HFFc6 (cell line): ENCODE data around the gene KLF5. TPM values are rescaled to one million over a fixed set of nuclear protein-coding genes. Genes with fewer than 3 reads are reported as not detected.

Source experiments
- DNase-seq: peaks from one replicate; pipeline ENCODE4 v3.0.0-alpha.2; 2018
- H3K27ac Mint-ChIP-seq: 2 replicates; pipeline ENCODE4 v1.8.0; 2020; ENCODE audit warnings: mild to moderate bottlenecking, mixed read lengths
- H3K27me3 Mint-ChIP-seq: 2 replicates; pipeline ENCODE4 v1.8.0; 2021; ENCODE audit warnings: mild to moderate bottlenecking, moderate library complexity, mixed read lengths; ENCODE audit not compliant: insufficient read depth
- H3K36me3 Mint-ChIP-seq: 2 replicates; pipeline ENCODE4 v1.8.0; 2021; ENCODE audit warnings: low read depth, mixed read lengths
- H3K4me1 Mint-ChIP-seq: 2 replicates; pipeline ENCODE4 v1.8.0; 2020; ENCODE audit warnings: low read depth, mixed read lengths
- H3K4me3 Mint-ChIP-seq: 2 replicates; pipeline ENCODE4 v1.8.0; 2020; ENCODE audit warnings: mild to moderate bottlenecking, moderate library complexity, mixed read lengths
- H3K9me3 Mint-ChIP-seq: 2 replicates; pipeline ENCODE4 v1.8.0; 2020; ENCODE audit warnings: mild to moderate bottlenecking, mixed read lengths
- CTCF ChIP-seq: fragments of 200-600 bp; sonication (generic); IDR thresholded peaks from 2 replicates; pipeline ENCODE4 v1.5.0; 2021; ENCODE audit warnings: antibody characterized with exemption, mild to moderate bottlenecking
- total RNA-seq, 6 experiments: library from RNA; stranded (reverse); fragmentation: NEBNext Ultra II Directional; extraction: Animal tissue kit (Norgen Biotek cat#: 25700); gene quantifications; 2 replicates in 1 of 6; 3 replicates in 5 of 6; pipeline ENCODE4 v1.2.3, GENCODE V29; 2021

The KLF5 gene
- total RNA-seq, 6 experiments from 2014 or later, result 20.3 to 37.1 (median 28.5) TPM

- H3K27ac Mint-ChIP-seq, result no peak overlapping the region
- no peak overlapping the region for H3K4me3 Mint-ChIP-seq
- no peaks in the 10 kb centered on the region for H3K27me3 Mint-ChIP-seq
- TF ChIP-seq CTCF, result no peak
- H3K9me3 Mint-ChIP-seq, result no peaks in the 10 kb centered on the region
- peaks cover 11% of the 10 kb centered on the region for H3K4me1 Mint-ChIP-seq
- no peaks in the 10 kb centered on the region for H3K36me3 Mint-ChIP-seq
- DNase-seq, result no peak
These were observed 42.7 kb downstream of the KLF5 start for GRCh38 chr13:73101351-73102007.

GRCh38 chr13:73103238-73103637 lies 44.4 kb downstream of the KLF5 start:
- no peaks in the 10 kb centered on the region for H3K36me3 Mint-ChIP-seq
- no peak overlapping the region for H3K4me3 Mint-ChIP-seq
- H3K9me3 Mint-ChIP-seq, result no peaks in the 10 kb centered on the region
- no peak for TF ChIP-seq CTCF
- no peak overlapping the region for H3K27ac Mint-ChIP-seq
- peaks cover 5% of the 10 kb centered on the region; the same call in 1 of the 2 replicates for H3K4me1 Mint-ChIP-seq
- no peaks in the 10 kb centered on the region for H3K27me3 Mint-ChIP-seq
- DNase-seq, result no peak

GRCh38 chr13:73106513-73107178 lies 47.8 kb downstream of the KLF5 start:
- Mint-ChIP-seq H3K27ac (no peak overlapping the region), H3K9me3 (no peaks in the 10 kb centered on the region), H3K27me3 (no peaks in the 10 kb centered on the region), H3K4me1 (peaks cover 28% of the 10 kb centered on the region), H3K4me3 (no peak overlapping the region), H3K36me3 (no peaks in the 10 kb centered on the region)
- no peak for DNase-seq
- TF ChIP-seq CTCF, result no peak

GRCh38 chr13:73107481-73107880 lies 48.7 kb downstream of the KLF5 start:
- Mint-ChIP-seq H3K27me3 (no peaks in the 10 kb centered on the region), H3K36me3 (no peaks in the 10 kb centered on the region), H3K4me3 (no peak overlapping the region), H3K27ac (no peak overlapping the region), H3K4me1 (peaks cover 35% of the 10 kb centered on the region), H3K9me3 (no peaks in the 10 kb centered on the region)
- no peak for DNase-seq
- TF ChIP-seq CTCF, result no peak

- no peak for DNase-seq
- H3K4me3 Mint-ChIP-seq, result no peak overlapping the region
- no peaks in the 10 kb centered on the region for H3K27me3 Mint-ChIP-seq
- peaks cover 36% of the 10 kb centered on the region for H3K4me1 Mint-ChIP-seq
- no peaks in the 10 kb centered on the region for H3K36me3 Mint-ChIP-seq
- no peak overlapping the region for H3K27ac Mint-ChIP-seq
- no peaks in the 10 kb centered on the region for H3K9me3 Mint-ChIP-seq
- TF ChIP-seq CTCF, result no peak
These were observed 49.2 kb downstream of the KLF5 start for GRCh38 chr13:73107970-73108369.
